ENCODE measurements around the gene SPOP.

SPOP gene

GRCh38 chr17:49567104-49567521, 110.8 kb downstream of the SPOP start:
- ChIA-PET POLR2A (interaction anchor here (0.6 to 1.6 kb wide), 5 partner anchors 132 to 428 kb away, joined by 3 to 7 read pairs (median 3); partner anchors contain the start of genes DLX3, FAM117A, PHB1 and SLC35B1), CTCF (interaction anchor here (0.5 to 7.6 kb wide), 38 partner anchors 10 to 527 kb away, joined by 3 to 114 read pairs (median 4); partner anchors contain the start of genes DLX3 and SLC35B1)
- TF ChIP-seq ZNF335 (tag by site-specific recombination; conservative IDR thresholded peaks at IDR 0.05), result no peak
- TF ChIP-seq ZNF404 (tag by site-specific recombination; IDR thresholded peaks at IDR 0.05), result no peak
- TF ChIP-seq ZNF394 (tag by site-specific recombination; IDR thresholded peaks at IDR 0.05; ENCODE audit: borderline replicate concordance), result no peak
- no peak for TF ChIP-seq ZNF121 (tag by site-specific recombination; IDR thresholded peaks at IDR 0.05)
- TF ChIP-seq ZNF366 (tag by site-specific recombination; conservative IDR thresholded peaks at IDR 0.05), result no peak
- TF ChIP-seq ZNF785 (tag by site-specific recombination; IDR thresholded peaks at IDR 0.05), result no peak
- H3K4me3 ChIP-seq (ENCODE audit: low read depth, low read length), result no peak overlapping the region
- H3K4me1 ChIP-seq (ENCODE audit: control insufficient read depth, insufficient read depth, low read length), result peaks cover 3% of the 10 kb centered on the region
- H3K27ac ChIP-seq (ENCODE audit: extremely low read depth, low read depth, low read length), result no peak overlapping the region
- no peaks in the 10 kb centered on the region for H3K36me3 ChIP-seq (ENCODE audit: control insufficient read depth in 2 of 2, insufficient read depth in 1 of 2, low read length in 2 of 2)
- no peaks in the 10 kb centered on the region for H3K9me3 ChIP-seq (ENCODE audit: control insufficient read depth, insufficient read depth, low read depth, low read length)

- ChIA-PET CTCF (interaction anchor here (0.6 to 7.6 kb wide), 13 partner anchors 9 to 430 kb away, joined by 3 to 114 read pairs (median 7); partner anchors contain the start of genes DLX3 and SLC35B1), POLR2A (no interaction called here)
- H3K4me3 ChIP-seq (ENCODE audit: low read depth, low read length), result no peak overlapping the region
- peaks cover 3% of the 10 kb centered on the region for H3K4me1 ChIP-seq (ENCODE audit: control insufficient read depth, insufficient read depth, low read length)
- no peaks in the 10 kb centered on the region for H3K9me3 ChIP-seq (ENCODE audit: control insufficient read depth, insufficient read depth, low read depth, low read length)
- TF ChIP-seq SP3 (tag by site-specific recombination; IDR thresholded peaks at IDR 0.05), result no peak
- TF ChIP-seq ZNF626 (tag by site-specific recombination; IDR thresholded peaks at IDR 0.05), result no peak
- TF ChIP-seq ZNF23 (tag by site-specific recombination; IDR thresholded peaks at IDR 0.05; ENCODE audit: borderline replicate concordance), result no peak
- TF ChIP-seq ZNF223 (tag by site-specific recombination; IDR thresholded peaks at IDR 0.05), result no peak
- TF ChIP-seq ZNF426 (tag by site-specific recombination; IDR thresholded peaks at IDR 0.05), result no peak
- no peak for TF ChIP-seq ZNF701 (tag by site-specific recombination; IDR thresholded peaks at IDR 0.05)
- no peak for TF ChIP-seq ZSCAN16 (tag by site-specific recombination; IDR thresholded peaks at IDR 0.05)
- TF ChIP-seq ZBTB1 (tag by site-specific recombination; IDR thresholded peaks at IDR 0.05), result no peak
- no peak for TF ChIP-seq ZNF704 (tag by site-specific recombination; IDR thresholded peaks at IDR 0.05)
- no peak for TF ChIP-seq ZNF280C (tag by site-specific recombination; IDR thresholded peaks at IDR 0.05)
- no peak for TF ChIP-seq ZNF140 (tag by site-specific recombination; IDR thresholded peaks at IDR 0.05)
- no peak for TF ChIP-seq ZNF280D (tag by site-specific recombination; IDR thresholded peaks at IDR 0.05)
- no peak for TF ChIP-seq ZNF707 (tag by site-specific recombination; IDR thresholded peaks at IDR 0.05)
- no peak for TF ChIP-seq MYNN (tag by site-specific recombination; IDR thresholded peaks at IDR 0.05; ENCODE audit: borderline replicate concordance)
- no peak for TF ChIP-seq KLF10 (tag by site-specific recombination; IDR thresholded peaks at IDR 0.05)
- TF ChIP-seq OSR2 (tag by site-specific recombination; IDR thresholded peaks at IDR 0.05), result no peak
- no peak overlapping the region for H3K27ac ChIP-seq (ENCODE audit: extremely low read depth, low read depth, low read length)
- H3K36me3 ChIP-seq (ENCODE audit: control insufficient read depth in 2 of 2, insufficient read depth in 1 of 2, low read length in 2 of 2), result no peaks in the 10 kb centered on the region
Observed at GRCh38 chr17:49566668-49567071, 111.2 kb downstream of the SPOP start.
